ENCODE results near the gene LPIN2.

Gene LPIN2

GRCh38 chr18:2967357-2967756 is 45.6 kb downstream of the LPIN2 start:
- peak; percentile 31 for DNase-seq (ENCODE audit: low read depth)
- no peak for TF ChIP-seq CTCF (IDR thresholded peaks at IDR 0.05; ENCODE audit: insufficient read depth, low read depth, low read length, missing control alignments)
- peak overlapping the region; percentile 10; the same call in 1 of the 2 replicates for H3K4me3 ChIP-seq (ENCODE audit: low read depth, low read length)

GRCh38 chr18:2966560-2966959 is 46.4 kb downstream of the LPIN2 start:
- no peak for DNase-seq (ENCODE audit: low read depth)
- TF ChIP-seq CTCF (IDR thresholded peaks at IDR 0.05; ENCODE audit: insufficient read depth, low read depth, low read length, missing control alignments) = no peak
- no peak overlapping the region for H3K4me3 ChIP-seq (ENCODE audit: low read depth, low read length)

- H3K4me3 ChIP-seq (ENCODE audit: low read depth, low read length) = no peak overlapping the region
- DNase-seq (ENCODE audit: low read depth) = no peak
- no peak for TF ChIP-seq CTCF (IDR thresholded peaks at IDR 0.05; ENCODE audit: insufficient read depth, low read depth, low read length, missing control alignments)
Measured at GRCh38 chr18:2965797-2966196, 47.1 kb downstream of the LPIN2 start.

- no peak overlapping the region for H3K4me3 ChIP-seq (ENCODE audit: low read depth, low read length)
- TF ChIP-seq CTCF (IDR thresholded peaks at IDR 0.05; ENCODE audit: insufficient read depth, low read depth, low read length, missing control alignments) = no peak
- DNase-seq (ENCODE audit: low read depth) = no peak
Measured at GRCh38 chr18:2964361-2965010, 48.5 kb downstream of the LPIN2 start.
